SH-SY5Y (cell line): ENCODE results near the gene KLHL10.

Source experiments
- GATA2 ChIP-seq: IDR thresholded peaks from 2 replicates; pipeline ENCODE4 v1.6.1; 2011; ENCODE audit warnings: mild to moderate bottlenecking, low read depth, low read length
- GATA3 ChIP-seq: IDR thresholded peaks from 2 replicates; pipeline ENCODE4 v1.6.1; 2011; ENCODE audit warnings: low read depth, mild to moderate bottlenecking, low read length, moderate library complexity

Gene KLHL10

GRCh38 chr17:41894791-41895331, 57.2 kb downstream of the KLHL10 start:
- TF ChIP-seq GATA3 (no peak), GATA2 (no peak)

- TF ChIP-seq GATA2 = no peak
- TF ChIP-seq GATA3 = no peak
Measured at GRCh38 chr17:41895617-41896016, 58.0 kb downstream of the KLHL10 start.

- TF ChIP-seq GATA2 (no peak), GATA3 (no peak)
Measured at GRCh38 chr17:41896726-41897125, 59.1 kb downstream of the KLHL10 start.
